KMS-11 (cell line): ENCODE results near the gene NECTIN4.

Experiments used
- H2AFZ ChIP-seq: fragments of 200-600 bp; sonication (generic); 2 replicates; pipeline ENCODE4 v1.6.1; 2016; ENCODE audit warnings: antibody characterized with exemption, mixed run types, low read depth
- H3K27ac ChIP-seq: fragments of 200-600 bp; sonication (generic); 2 replicates; pipeline ENCODE4 v1.6.1; 2016; ENCODE audit warnings: mild to moderate bottlenecking, mixed run types
- H3K27me3 ChIP-seq: fragments of 200-600 bp; sonication (generic); 2 replicates; pipeline ENCODE4 v1.6.1; 2017; ENCODE audit warnings: mild to moderate bottlenecking, low read depth, mixed run types, moderate library complexity; ENCODE audit not compliant: insufficient read depth
- H3K36me3 ChIP-seq: fragments of 200-600 bp; sonication (generic); 2 replicates; pipeline ENCODE4 v1.6.1; 2017; ENCODE audit warnings: mild to moderate bottlenecking, mixed run types; ENCODE audit not compliant: insufficient read depth
- H3K4me1 ChIP-seq: fragments of 200-600 bp; sonication (generic); 2 replicates; pipeline ENCODE4 v1.6.1; 2016; ENCODE audit warnings: mild to moderate bottlenecking, low read depth, mixed run types; ENCODE audit not compliant: poor library complexity, severe bottlenecking
- H3K4me2 ChIP-seq: fragments of 200-600 bp; sonication (generic); 2 replicates; pipeline ENCODE4 v1.7.0; 2016; ENCODE audit warnings: mild to moderate bottlenecking, mixed run types
- H3K4me3 ChIP-seq: fragments of 200-600 bp; sonication (generic); IDR thresholded peaks from 2 replicates; pipeline ENCODE4 v1.6.1; 2017; ENCODE audit warnings: low read depth, low read length, mixed read lengths; ENCODE audit not compliant: insufficient read depth
- H3K79me2 ChIP-seq: fragments of 200-600 bp; sonication (generic); 2 replicates; pipeline ENCODE4 v1.6.1; 2016; ENCODE audit warnings: low read depth, mixed run types; ENCODE audit not compliant: insufficient read depth
- H3K9ac ChIP-seq: fragments of 200-600 bp; sonication (generic); 2 replicates; pipeline ENCODE4 v1.6.1; 2016; ENCODE audit warnings: mild to moderate bottlenecking, mixed run types
- H4K20me1 ChIP-seq: fragments of 200-600 bp; sonication (generic); 2 replicates; pipeline ENCODE4 v1.6.1; 2016; ENCODE audit warnings: mild to moderate bottlenecking, mixed run types; ENCODE audit not compliant: insufficient read depth
- CTCF ChIP-seq: fragments of 200-600 bp; sonication (generic); conservative IDR thresholded peaks from 2 replicates; pipeline ENCODE4 v1.6.1; 2017; ENCODE audit warnings: low read depth, mild to moderate bottlenecking, antibody characterized with exemption, low read length, moderate library complexity, mixed read lengths

Gene NECTIN4

DNA sequence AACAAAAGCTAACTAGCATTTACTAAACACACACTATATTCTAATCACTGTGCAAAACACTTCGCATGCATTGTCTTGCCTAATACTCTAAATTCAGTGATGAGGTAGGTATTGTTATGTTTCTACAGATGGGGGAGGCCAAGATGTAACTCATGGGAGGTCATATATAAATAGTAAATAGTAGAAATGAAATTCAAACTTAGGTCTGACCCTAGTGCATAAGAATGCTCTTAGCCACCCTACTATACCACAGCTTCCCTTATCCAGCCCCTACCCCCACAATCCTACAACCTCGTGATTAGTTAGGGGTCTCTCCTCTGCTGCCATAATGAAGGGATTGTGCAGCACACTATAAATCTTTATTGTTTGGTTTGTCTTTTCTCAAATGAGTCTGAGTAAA, 25.2 kb upstream of the NECTIN4 start:
- peaks cover 68% of the 10 kb centered on the region for H3K4me1 ChIP-seq
- H3K4me2 ChIP-seq, result no peak overlapping the region
- H3K4me3 ChIP-seq, result no peak overlapping the region
- peaks cover 40% of the 10 kb centered on the region for H4K20me1 ChIP-seq
- peaks cover 95% of the 10 kb centered on the region for H3K79me2 ChIP-seq
- TF ChIP-seq CTCF, result no peak
- H3K36me3 ChIP-seq, result no peaks in the 10 kb centered on the region; the same call in 1 of the 2 replicates
- H2AFZ ChIP-seq, result no peak overlapping the region
- H3K9ac ChIP-seq, result no peak overlapping the region
- H3K27me3 ChIP-seq, result no peaks in the 10 kb centered on the region
- no peak overlapping the region for H3K27ac ChIP-seq

DNA sequence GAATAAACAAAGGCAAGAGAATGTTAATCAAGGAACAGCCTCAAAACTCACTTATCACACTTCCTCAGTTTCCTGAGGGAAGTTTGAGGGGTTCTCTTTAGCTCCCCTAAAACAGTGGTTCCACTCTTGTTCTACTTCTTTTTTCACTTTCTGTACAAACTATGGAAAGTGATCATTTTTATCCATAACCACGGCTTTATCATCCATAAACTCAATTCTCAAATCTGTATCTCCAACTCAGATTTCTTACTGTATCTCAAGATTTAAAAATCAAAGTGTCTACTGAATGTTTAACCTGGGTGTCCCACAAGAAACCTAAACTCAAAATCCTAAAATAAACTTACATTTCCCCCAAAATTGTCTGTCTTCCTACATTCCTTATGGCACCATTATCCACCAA, 24.6 kb upstream of the NECTIN4 start:
- Histone ChIP-seq H3K4me2 (no peak overlapping the region; the same call in 1 of the 2 replicates), H2AFZ (no peak overlapping the region), H4K20me1 (peaks cover 43% of the 10 kb centered on the region), H3K4me3 (no peak overlapping the region), H3K79me2 (peaks cover 98% of the 10 kb centered on the region), H3K27me3 (no peaks in the 10 kb centered on the region), H3K36me3 (no peaks in the 10 kb centered on the region; the same call in 1 of the 2 replicates), H3K4me1 (peaks cover 62% of the 10 kb centered on the region), H3K27ac (no peak overlapping the region), H3K9ac (no peak overlapping the region)
- no peak for TF ChIP-seq CTCF

- H3K4me1 ChIP-seq, result peaks cover 49% of the 10 kb centered on the region
- H3K27me3 ChIP-seq, result no peaks in the 10 kb centered on the region
These were observed 22.2 kb upstream of the NECTIN4 start for GRCh38 chr1:161111527-161111926.

DNA sequence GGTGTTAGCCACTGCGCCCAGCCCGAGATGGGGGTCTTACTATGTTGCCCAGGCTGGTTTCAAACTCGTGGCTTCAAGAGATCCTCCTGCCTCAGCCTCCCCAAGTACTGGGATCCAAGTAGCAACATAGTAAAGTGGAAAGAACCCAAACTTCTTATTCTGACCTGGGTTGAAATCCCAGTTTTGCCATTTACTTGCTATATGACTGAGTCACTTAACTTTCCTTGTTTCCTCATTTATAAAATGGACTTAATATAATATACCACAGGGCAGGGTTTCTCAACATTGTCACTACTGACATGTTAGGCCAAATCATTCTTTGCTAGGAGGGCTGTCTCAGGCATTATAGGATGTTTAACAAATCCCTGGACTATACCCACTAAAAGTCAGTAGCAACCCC, 21.8 kb upstream of the NECTIN4 start:
- H4K20me1 ChIP-seq, result peaks cover 45% of the 10 kb centered on the region
- no peak for TF ChIP-seq CTCF
- H3K9ac ChIP-seq, result no peak overlapping the region
- H3K79me2 ChIP-seq, result peaks cover 95% of the 10 kb centered on the region
- H2AFZ ChIP-seq, result no peak overlapping the region
- no peak overlapping the region for H3K4me2 ChIP-seq
- no peak overlapping the region for H3K4me3 ChIP-seq
- H3K36me3 ChIP-seq, result no peaks in the 10 kb centered on the region; the same call in 1 of the 2 replicates
- no peak overlapping the region for H3K27ac ChIP-seq
- no peaks in the 10 kb centered on the region for H3K27me3 ChIP-seq
- H3K4me1 ChIP-seq, result peaks cover 45% of the 10 kb centered on the region

More at GRCh38 chr1:161111527-161111926, 22.2 kb upstream of the NECTIN4 start:
- Histone ChIP-seq H3K4me3 (no peak overlapping the region), H3K9ac (no peak overlapping the region), H3K36me3 (no peaks in the 10 kb centered on the region; the same call in 1 of the 2 replicates), H3K4me2 (no peak overlapping the region), H3K27ac (no peak overlapping the region), H4K20me1 (peaks cover 45% of the 10 kb centered on the region), H2AFZ (no peak overlapping the region), H3K79me2 (peaks cover 95% of the 10 kb centered on the region)
- TF ChIP-seq CTCF, result no peak
